ENCODE results near the gene UCKL1.

UCKL1 gene

GRCh38 chr20:63968136-63968927, 12.1 kb upstream of the UCKL1 start:
- peak overlapping the region; percentile 53 for H3K4me3 ChIP-seq (ENCODE audit: low read length)
- H3F3A ChIP-seq (ENCODE audit: insufficient read depth, low read length): no peaks in the 10 kb centered on the region
- no peak for DNase-seq
- no peaks in the 10 kb centered on the region for H3K9me2 ChIP-seq (replicated peaks; ENCODE audit: insufficient read depth, low read length)
- no peak overlapping the region for H3K27ac ChIP-seq (ENCODE audit: low read length)
- H3K36me3 ChIP-seq (replicated peaks; ENCODE audit: insufficient read depth, low read length): no peaks in the 10 kb centered on the region
- no peaks in the 10 kb centered on the region for H4K20me1 ChIP-seq (ENCODE audit: insufficient read depth, low read length)
- H3K9ac ChIP-seq (ENCODE audit: low read length): peak overlapping the region; percentile 52; the same call in 1 of the 2 replicates
- H3K4me1 ChIP-seq (ENCODE audit: low read length): peaks cover 6% of the 10 kb centered on the region; the same call in 1 of the 2 replicates
- no peaks in the 10 kb centered on the region for H3K9me3 ChIP-seq (replicated peaks; ENCODE audit: insufficient read depth, low read length)
- no peak overlapping the region for H2AFZ ChIP-seq (ENCODE audit: low read length)
- H3K4me2 ChIP-seq (ENCODE audit: low read depth, low read length): peak overlapping the region; percentile 58
- peaks cover 5% of the 10 kb centered on the region; the same call in 1 of the 2 replicates for H3K27me3 ChIP-seq (replicated peaks; ENCODE audit: insufficient read depth, low read length)
- peaks cover 8% of the 10 kb centered on the region for H3K79me2 ChIP-seq (ENCODE audit: low read length)
- no peak for TF ChIP-seq CTCF (IDR thresholded peaks at IDR 0.05; ENCODE audit: low read length)
- TF ChIP-seq EZH2phosphoT487 (IDR thresholded peaks at IDR 0.05; ENCODE audit: low read length): no peak
- TF ChIP-seq EZH2 (optimal IDR thresholded peaks at IDR 0.05; ENCODE audit: low read depth, low read length): no peak

GRCh38 chr20:63967330-63968135, 11.3 kb upstream of the UCKL1 start:
- Histone ChIP-seq H3F3A (ENCODE audit: insufficient read depth, low read length) (no peaks in the 10 kb centered on the region), H3K79me2 (ENCODE audit: low read length) (peaks cover 8% of the 10 kb centered on the region), H3K36me3 (replicated peaks; ENCODE audit: insufficient read depth, low read length) (no peaks in the 10 kb centered on the region), H3K27ac (ENCODE audit: low read length) (no peak overlapping the region), H4K20me1 (ENCODE audit: insufficient read depth, low read length) (no peaks in the 10 kb centered on the region), H3K4me3 (ENCODE audit: low read length) (no peak overlapping the region), H3K4me2 (ENCODE audit: low read depth, low read length) (no peak overlapping the region), H3K4me1 (ENCODE audit: low read length) (peaks cover 6% of the 10 kb centered on the region; the same call in 1 of the 2 replicates), H3K27me3 (replicated peaks; ENCODE audit: insufficient read depth, low read length) (peaks cover 5% of the 10 kb centered on the region; the same call in 1 of the 2 replicates), H3K9ac (ENCODE audit: low read length) (no peak overlapping the region), H3K9me3 (replicated peaks; ENCODE audit: insufficient read depth, low read length) (no peaks in the 10 kb centered on the region), H3K9me2 (replicated peaks; ENCODE audit: insufficient read depth, low read length) (no peaks in the 10 kb centered on the region), H2AFZ (ENCODE audit: low read length) (no peak overlapping the region)
- TF ChIP-seq EZH2 (optimal IDR thresholded peaks at IDR 0.05; ENCODE audit: low read depth, low read length) (no peak), CTCF (IDR thresholded peaks at IDR 0.05; ENCODE audit: low read length) (no peak), EZH2phosphoT487 (IDR thresholded peaks at IDR 0.05; ENCODE audit: low read length) (no peak)
- no peak for DNase-seq

GRCh38 chr20:63966944-63967322, 10.7 kb upstream of the UCKL1 start:
- H3K27ac ChIP-seq (ENCODE audit: low read length): no peak overlapping the region
- H2AFZ ChIP-seq (ENCODE audit: low read length): no peak overlapping the region
- no peak for TF ChIP-seq EZH2phosphoT487 (IDR thresholded peaks at IDR 0.05; ENCODE audit: low read length)
- no peak for TF ChIP-seq CTCF (IDR thresholded peaks at IDR 0.05; ENCODE audit: low read length)
- no peak for TF ChIP-seq EZH2 (optimal IDR thresholded peaks at IDR 0.05; ENCODE audit: low read depth, low read length)
- H3K27me3 ChIP-seq (replicated peaks; ENCODE audit: insufficient read depth, low read length): peaks cover 5% of the 10 kb centered on the region; the same call in 1 of the 2 replicates
- no peak overlapping the region for H3K4me2 ChIP-seq (ENCODE audit: low read depth, low read length)
- H4K20me1 ChIP-seq (ENCODE audit: insufficient read depth, low read length): no peaks in the 10 kb centered on the region
- no peaks in the 10 kb centered on the region for H3K9me3 ChIP-seq (replicated peaks; ENCODE audit: insufficient read depth, low read length)
- no peaks in the 10 kb centered on the region for H3K36me3 ChIP-seq (replicated peaks; ENCODE audit: insufficient read depth, low read length)
- no peaks in the 10 kb centered on the region for H3K9me2 ChIP-seq (replicated peaks; ENCODE audit: insufficient read depth, low read length)
- no peak overlapping the region for H3K9ac ChIP-seq (ENCODE audit: low read length)
- no peak overlapping the region for H3K4me3 ChIP-seq (ENCODE audit: low read length)
- DNase-seq: no peak
- H3F3A ChIP-seq (ENCODE audit: insufficient read depth, low read length): no peaks in the 10 kb centered on the region
- H3K4me1 ChIP-seq (ENCODE audit: low read length): peaks cover 6% of the 10 kb centered on the region; the same call in 1 of the 2 replicates
- peaks cover 8% of the 10 kb centered on the region for H3K79me2 ChIP-seq (ENCODE audit: low read length)
